ENCODE data around the gene ELP5.

ELP5 gene

DNA sequence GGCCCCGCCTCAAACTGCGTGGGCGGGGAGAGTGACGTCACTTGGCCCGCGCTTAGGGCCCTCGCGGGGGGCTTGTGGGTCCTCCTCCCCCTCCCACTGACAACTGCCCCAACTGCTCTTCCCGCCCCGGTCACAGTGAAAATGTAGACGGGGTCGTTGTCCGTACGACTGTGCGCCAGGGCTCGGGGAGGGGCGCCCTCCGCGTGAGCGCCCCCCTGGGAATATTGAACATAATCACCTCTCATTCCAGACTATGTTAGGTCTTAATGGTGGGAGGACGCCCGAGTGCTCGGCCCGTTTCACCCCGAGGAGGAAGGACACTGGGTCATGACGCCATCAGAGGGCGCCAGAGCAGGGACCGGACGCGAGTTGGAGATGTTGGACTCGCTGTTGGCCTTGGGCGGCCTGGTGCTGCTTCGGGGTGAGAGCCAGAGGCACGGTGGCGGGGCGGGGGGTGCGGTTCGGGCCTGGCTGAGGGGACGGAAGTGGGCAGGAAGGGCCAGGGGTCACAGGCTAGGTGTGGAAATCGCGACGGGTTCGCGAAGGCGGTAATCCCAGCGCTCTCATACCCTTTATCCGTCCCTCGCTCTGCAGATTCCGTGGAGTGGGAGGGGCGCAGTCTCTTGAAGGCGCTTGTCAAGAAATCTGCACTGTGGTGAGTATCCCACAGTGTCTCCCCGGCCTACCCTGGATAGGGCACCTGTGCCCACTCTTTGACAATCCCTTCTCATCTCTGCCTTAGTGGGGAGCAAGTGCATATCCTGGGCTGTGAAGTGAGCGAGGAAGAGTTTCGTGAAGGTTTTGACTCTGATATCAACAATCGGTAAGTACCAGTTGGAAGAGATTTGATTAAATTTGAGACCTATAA, at the start of gene ELP5:
Gene ELP5 (plus strand): TSS at position 40 of the 868 bp plus-strand sequence. CDS start 336 bp downstream, at position 376.
- DNase-seq (ENCODE audit: low read depth, low spot score), result peak; percentile 86

- no peak for DNase-seq (ENCODE audit: low read depth, low spot score)
Measured at GRCh38 chr17:7203391-7203790, 48.6 kb upstream of the ELP5 start.

GRCh38 chr17:7204336-7204735, 47.7 kb upstream of the ELP5 start:
- no peak for DNase-seq (ENCODE audit: low read depth, low spot score)

DNA sequence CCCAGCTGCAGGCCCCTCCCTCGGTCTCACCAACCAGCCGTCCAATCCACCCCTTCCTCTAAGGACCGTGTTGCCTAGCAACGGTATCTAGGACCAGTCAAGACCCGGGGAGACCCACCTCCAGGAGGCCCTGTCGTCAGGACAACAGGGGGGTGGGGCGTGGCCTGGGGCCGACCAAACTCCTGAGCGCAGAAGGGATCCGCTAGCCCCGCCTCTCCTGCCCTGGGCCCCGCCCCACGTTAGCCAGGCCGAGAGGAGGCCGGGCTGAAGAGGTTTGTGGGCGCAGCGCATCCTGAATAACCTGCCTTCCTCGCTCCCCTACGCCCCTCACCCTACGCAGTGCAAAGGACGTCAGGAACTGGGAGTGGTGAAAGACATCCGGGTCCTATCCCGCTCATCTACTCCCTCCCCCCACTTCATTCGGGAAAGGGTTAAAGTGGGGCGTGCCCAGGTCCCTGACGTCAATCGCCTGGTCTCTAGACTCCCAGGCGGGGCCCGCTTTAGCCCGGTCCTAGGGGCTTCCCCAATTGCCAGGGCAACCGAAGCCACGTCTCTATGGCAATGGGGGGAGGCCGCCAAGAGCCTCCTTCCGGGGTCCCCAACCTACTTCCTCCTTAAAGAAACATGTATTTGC, 47.1 kb upstream of the ELP5 start:
- peak; percentile 66 for DNase-seq (ENCODE audit: low read depth, low spot score)

DNA sequence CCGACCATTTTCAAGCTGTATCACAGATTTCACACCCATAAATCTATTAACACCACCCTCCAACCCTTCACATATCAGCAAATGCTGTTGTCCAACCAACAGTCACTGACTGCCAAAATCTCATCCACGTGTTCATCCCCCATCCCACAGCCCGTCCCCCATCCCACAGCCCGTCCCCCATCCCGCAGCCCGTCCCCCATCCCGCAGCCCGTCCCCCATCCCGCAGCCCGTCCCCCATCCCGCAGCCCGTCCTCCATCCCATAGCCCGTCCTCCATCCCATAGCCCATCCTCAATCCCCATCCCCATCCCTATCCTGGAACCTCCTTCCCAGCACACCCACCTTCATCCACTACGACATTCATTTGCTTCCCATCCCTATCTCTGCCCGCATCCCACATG, 46.5 kb upstream of the ELP5 start:
- no peak for DNase-seq (ENCODE audit: low read depth, low spot score)

- no peak for DNase-seq (ENCODE audit: low read depth, low spot score)
Measured at GRCh38 chr17:7207120-7208001, 44.7 kb upstream of the ELP5 start.

DNA sequence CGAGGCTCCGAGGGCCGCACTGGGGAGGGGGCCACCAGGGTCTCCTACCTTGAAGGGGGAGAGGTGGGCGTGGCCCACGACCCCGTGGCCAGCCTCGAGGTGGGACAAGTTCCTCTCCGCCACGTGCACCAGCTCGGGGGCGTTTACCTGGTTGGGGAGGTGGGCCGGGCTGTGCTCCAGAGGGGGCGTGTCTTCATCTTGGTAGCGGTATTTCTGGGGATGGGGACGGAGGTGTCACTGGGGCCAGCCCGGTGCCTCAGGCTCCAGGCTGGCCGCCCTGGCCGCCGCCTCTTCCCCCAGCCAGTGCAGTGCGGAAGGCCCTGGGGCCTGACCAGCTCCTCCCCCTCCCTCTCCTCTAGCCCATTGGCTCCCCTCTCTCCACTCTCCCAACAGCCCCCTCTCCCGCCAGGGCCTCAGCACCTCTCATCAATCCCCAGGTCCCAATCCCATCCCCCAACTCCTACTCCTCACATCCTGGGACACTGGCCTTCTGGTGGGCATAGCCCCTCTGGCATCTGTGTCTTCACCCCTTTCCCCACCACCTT, 43.9 kb upstream of the ELP5 start:
- DNase-seq (ENCODE audit: low read depth, low spot score), result no peak

- no peak for DNase-seq (ENCODE audit: low read depth, low spot score)
Measured at GRCh38 chr17:7208754-7209460, 43.1 kb upstream of the ELP5 start.

DNA sequence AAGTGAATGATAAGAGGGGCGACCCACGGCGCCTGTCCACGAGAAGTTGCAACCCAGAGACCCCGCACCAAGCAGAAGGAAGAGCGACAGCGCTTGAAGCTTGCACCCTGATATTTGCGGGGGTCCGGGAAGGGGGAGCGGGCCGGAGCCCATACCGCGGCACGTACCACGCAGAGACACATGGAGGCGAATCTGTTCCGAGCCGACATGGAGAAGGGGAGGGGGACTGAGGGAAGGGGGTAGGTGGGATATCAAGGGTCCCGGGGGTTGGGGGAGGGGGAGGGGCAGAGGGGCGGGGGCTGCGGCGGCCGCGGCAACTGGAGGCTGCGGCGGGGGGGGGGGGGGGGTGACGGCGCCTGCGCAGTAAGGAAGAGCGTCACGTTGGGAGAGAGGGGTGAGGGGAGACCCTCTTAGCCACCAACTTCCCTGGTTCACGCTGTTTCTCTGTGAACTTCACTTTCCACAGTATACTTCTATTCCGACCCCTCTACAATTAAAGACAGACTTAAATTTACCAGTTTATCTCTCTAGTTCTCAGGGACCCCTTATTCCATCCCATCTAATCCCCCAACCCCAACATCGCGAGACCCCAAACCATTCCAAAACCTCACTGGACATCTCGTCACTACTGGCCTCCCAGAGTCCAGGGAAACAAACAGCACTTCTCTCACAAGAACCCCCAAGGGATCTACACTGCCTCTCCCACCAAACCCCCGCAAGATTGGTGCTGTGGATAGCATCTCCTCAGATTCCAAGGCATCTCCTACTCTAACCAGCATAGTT, 40.3 kb upstream of the ELP5 start:
- DNase-seq (ENCODE audit: low read depth, low spot score), result no peak

DNA sequence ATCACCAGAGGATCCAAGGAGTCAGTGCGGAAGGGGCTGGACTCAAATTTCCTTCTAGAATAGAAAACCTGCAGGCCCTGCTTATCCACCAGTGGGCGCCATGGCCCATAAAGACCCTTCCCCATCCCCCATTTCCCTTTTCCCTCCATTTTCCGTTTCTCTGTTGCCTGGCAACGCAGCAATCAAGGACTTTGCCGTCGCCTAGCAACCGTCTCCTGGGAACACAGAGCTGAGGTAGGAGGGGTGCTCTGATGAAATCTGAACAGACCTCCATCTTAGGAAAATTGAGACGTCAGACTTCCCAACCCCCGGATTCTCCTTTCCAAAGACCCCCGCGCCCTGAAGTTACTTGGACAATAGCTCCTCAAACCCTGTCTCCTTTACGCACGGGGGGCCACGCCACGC, 38.1 kb upstream of the ELP5 start:
- DNase-seq (ENCODE audit: low read depth, low spot score), result no peak

- DNase-seq (ENCODE audit: low read depth, low spot score), result peak; percentile 92
Measured at GRCh38 chr17:7214300-7215135, 37.5 kb upstream of the ELP5 start.

- DNase-seq (ENCODE audit: low read depth, low spot score), result no peak
Measured at GRCh38 chr17:7215136-7215638, 36.8 kb upstream of the ELP5 start.

- DNase-seq (ENCODE audit: low read depth, low spot score), result no peak
Measured at GRCh38 chr17:7215652-7216180, 36.3 kb upstream of the ELP5 start.

DNA sequence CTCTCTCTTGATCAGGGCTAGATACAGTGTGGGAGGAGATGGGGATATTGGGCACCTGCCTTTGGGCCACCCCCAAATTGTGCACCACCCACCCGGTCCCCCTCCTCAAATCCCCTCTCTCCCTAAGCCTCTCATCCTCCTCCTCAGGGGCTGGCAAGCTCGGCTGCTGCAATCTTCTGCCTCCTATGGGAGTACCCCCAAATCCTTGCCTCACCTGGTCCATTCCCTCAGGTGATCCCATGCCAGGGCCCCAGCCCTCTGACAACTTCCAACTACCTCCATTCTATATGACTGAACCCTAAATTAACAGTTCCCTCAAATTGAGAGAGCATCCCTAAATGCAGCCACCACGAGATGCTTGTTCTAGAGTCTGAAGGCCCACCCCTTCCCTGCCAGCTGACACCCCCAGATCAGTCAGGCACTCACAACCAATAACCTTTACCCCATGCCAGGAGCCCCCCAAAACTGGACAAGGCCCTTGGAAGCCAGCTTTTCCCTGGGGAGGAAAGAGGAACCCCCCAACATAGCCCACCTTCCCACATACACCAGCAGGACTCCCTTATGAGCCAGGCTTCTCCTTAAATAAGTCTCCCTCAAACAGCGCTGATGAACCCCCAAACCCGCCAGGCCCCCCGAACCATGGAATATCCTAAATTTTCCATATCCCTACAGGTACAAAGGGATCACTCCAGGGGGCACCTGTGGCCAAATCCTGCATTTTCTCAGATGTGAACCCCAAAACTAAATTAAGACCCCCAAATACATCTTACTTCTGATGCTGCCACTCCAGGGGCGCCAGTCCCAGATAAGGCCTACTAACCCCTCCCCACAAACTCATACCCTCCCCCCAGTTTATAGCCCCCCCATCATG, 35.5 kb upstream of the ELP5 start:
- no peak for DNase-seq (ENCODE audit: low read depth, low spot score)

DNA sequence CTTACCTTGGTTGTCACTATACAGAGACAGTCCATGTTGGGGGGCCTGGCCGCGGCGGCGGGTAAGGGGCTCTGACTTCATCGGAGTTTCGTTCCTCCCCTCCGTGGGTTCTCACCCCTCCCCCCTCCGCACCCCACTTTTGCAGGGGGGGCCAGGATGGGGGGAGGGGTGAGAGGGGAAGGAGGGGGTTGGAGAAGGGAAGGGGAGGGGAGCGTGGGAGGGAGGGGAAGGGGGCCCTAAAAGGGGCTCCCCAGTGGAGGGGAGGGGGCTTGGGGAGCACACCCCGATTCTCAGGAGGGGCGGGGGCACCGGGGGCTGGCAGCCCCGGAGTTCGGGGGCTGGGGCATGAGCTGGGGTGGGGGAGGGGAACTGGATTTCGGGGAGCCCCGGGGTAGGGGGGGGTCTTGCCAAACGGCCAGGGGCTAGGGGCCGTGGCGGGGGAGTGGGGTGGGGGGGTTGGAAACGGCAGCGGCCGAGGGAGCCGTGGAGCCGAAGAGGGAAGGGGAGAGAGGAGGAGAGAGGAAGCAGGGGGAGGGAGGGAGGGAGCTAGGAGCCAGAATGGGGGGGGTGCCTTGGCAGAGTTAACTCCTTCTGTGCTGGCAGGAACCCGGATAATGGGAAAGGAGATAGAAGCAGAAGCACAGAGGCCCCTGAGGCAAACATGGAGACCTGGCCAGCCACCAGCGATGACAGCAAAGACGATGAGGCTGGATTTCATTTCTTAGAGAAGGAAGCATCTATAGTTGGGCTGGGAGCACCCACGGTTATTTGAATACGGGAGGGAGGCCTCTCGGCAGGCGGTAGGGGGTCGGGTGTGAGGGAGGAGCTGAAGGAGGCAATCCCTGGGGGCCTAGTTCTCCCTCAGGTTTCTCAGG, 34.7 kb upstream of the ELP5 start:
- no peak for DNase-seq (ENCODE audit: low read depth, low spot score)

- no peak for DNase-seq (ENCODE audit: low read depth, low spot score)
Measured at GRCh38 chr17:7218166-7218565, 33.8 kb upstream of the ELP5 start.

- DNase-seq (ENCODE audit: low read depth, low spot score), result no peak
Measured at GRCh38 chr17:7218758-7219157, 33.3 kb upstream of the ELP5 start.

Data from smooth muscle cell of the brain vasculature (primary cell).